OCI-LY3 (cell line): ENCODE measurements around the gene PAK1.
"Not testable (repeated sequence)": the region's sequence is repeated elsewhere in the genome, so short reads cannot be mapped to it uniquely, and the experiment has no call there.

ENCODE experiments used
- EZH2phosphoT487 ChIP-seq: fragments of 200-600 bp; shearing (Covaris generic); IDR thresholded peaks from 2 replicates; pipeline ENCODE4 v1.6.1; 2018; ENCODE audit warnings: antibody characterized with exemption, mixed run types, low read depth
- TF ChIP-seq, protein P1 (sequence below): fragments of 200-600, 300-600 bp; sonication (generic); IDR thresholded peaks from 2 replicates; pipeline ENCODE4 v1.5.1; 2014; ENCODE audit warnings: antibody characterized with exemption, low read length, low read depth

DNA sequence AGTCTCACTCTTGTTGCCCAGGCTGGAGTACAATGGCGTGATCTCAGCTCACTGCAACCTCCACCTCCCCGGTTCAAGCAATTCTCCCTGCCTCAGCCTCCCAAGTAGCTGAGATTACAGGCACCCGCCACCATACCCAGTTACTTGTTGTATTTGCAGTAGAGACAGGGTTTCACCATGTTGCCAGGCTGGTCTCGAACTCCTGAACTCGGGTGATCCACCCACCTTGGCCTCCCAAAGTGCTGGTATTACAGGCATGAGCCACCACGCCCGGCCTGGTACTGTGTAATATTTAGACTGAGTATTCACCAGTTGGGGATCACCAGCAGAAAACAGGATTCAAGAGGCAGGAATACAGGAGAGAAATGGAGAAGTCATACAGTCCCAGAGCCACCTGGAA is 90.5 kb downstream of the PAK1 start:
- TF ChIP-seq, protein P1, sequence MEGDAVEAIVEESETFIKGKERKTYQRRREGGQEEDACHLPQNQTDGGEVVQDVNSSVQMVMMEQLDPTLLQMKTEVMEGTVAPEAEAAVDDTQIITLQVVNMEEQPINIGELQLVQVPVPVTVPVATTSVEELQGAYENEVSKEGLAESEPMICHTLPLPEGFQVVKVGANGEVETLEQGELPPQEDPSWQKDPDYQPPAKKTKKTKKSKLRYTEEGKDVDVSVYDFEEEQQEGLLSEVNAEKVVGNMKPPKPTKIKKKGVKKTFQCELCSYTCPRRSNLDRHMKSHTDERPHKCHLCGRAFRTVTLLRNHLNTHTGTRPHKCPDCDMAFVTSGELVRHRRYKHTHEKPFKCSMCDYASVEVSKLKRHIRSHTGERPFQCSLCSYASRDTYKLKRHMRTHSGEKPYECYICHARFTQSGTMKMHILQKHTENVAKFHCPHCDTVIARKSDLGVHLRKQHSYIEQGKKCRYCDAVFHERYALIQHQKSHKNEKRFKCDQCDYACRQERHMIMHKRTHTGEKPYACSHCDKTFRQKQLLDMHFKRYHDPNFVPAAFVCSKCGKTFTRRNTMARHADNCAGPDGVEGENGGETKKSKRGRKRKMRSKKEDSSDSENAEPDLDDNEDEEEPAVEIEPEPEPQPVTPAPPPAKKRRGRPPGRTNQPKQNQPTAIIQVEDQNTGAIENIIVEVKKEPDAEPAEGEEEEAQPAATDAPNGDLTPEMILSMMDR = not testable (repeated sequence)
- TF ChIP-seq EZH2phosphoT487 = not testable (repeated sequence)
